Sigmoid colon (tissue), 7 donors: ENCODE data around the gene SLC4A1AP. TPM values are rescaled to one million over a fixed set of nuclear protein-coding genes. Genes with fewer than 3 reads are reported as not detected.

Source experiments
- DNase-seq: peaks from one replicate; pipeline ENCODE4 v3.0.0-alpha.2; 2019
- H3K27ac ChIP-seq, 4 donors: fragments of 200-600 bp; sonication (generic); one replicate each; pipeline ENCODE4 v1.5.1; 2016 to 2019; ENCODE audit warnings: mild to moderate bottlenecking in 1 of 4
- H3K27me3 ChIP-seq, 3 donors: fragments of 200-600 bp; sonication (generic); one replicate each; pipeline ENCODE4 v1.5.1; 2019; ENCODE audit warnings: mild to moderate bottlenecking in 1 of 3
- H3K36me3 ChIP-seq, 4 donors: fragments of 200-600 bp; sonication (generic); one replicate each; pipeline ENCODE4 v1.5.1; 2016 to 2019
- H3K4me1 ChIP-seq, 4 donors: fragments of 200-600 bp; sonication (generic); one replicate each; pipeline ENCODE4 v1.5.1; 2017 to 2019
- H3K4me3 ChIP-seq, 4 donors: fragments of 200-600 bp; sonication (generic); one replicate each; pipeline ENCODE4 v1.5.1; 2017 to 2019; ENCODE audit warnings: mild to moderate bottlenecking in 2 of 4, moderate library complexity in 1 of 4
- H3K9me3 ChIP-seq, 4 donors: fragments of 200-600 bp in 3 of 4; sonication (generic) in 3 of 4; one replicate each; pipeline versions ENCODE4 v1.5.1 to v1.6.1; 2013 to 2019
- CTCF ChIP-seq, 4 experiments: fragments of 450-650 bp in 3 of 4; fragments of 200-600 bp in 1 of 4; IDR thresholded peaks; one replicate each; pipeline ENCODE4 v1.5.1; 2016 to 2019; ENCODE audit warnings: antibody characterized with exemption in 4 of 4, mild to moderate bottlenecking in 3 of 4, moderate library complexity in 2 of 4
- EP300 ChIP-seq, 4 donors: sonication (generic); formaldehyde crosslinking; IDR thresholded peaks; one replicate each; pipeline ENCODE4 v1.6.1; 2017; ENCODE audit warnings: antibody characterized with exemption in 4 of 4
- POLR2A ChIP-seq, 2 donors: fragments of 450-650 bp; IDR thresholded peaks; one replicate each; pipeline ENCODE4 v1.6.1; 2016; ENCODE audit warnings: antibody characterized with exemption in 2 of 2, mild to moderate bottlenecking in 2 of 2, moderate library complexity in 2 of 2
- POLR2AphosphoS5 ChIP-seq, 4 donors: sonication (generic); formaldehyde crosslinking; IDR thresholded peaks; one replicate each; pipeline ENCODE4 v1.6.1; 2017; ENCODE audit warnings: antibody characterized with exemption in 4 of 4
- WGBS, 2 donors: extraction: QIAGEN DNeasy Blood & Tissue Kit; methylation state at CpG; one replicate each; pipeline ENCODE4 v1.1.7; 2013; 5-methylcytosine and 5-hydroxymethylcytosine counted together
- intact Hi-C: fragments of 100-400 bp; cut with DNase I; formaldehyde crosslinking; loops from one replicate; pipeline ENCODE4 v1.15.1; 2023
- polyA plus RNA-seq, 3 donors: library from polyadenylated mRNA; stranded (reverse); fragments of 200-250 nt; gene quantifications; one replicate each; pipeline ENCODE4 v1.2.3, GENCODE V29; 2013
- total RNA-seq, 4 donors: library from RNA; depleted of rRNA; stranded (reverse); fragments of >200 nt; gene quantifications; one replicate each; pipeline ENCODE4 v1.1.0, GENCODE V29; 2016
- donor health status: healthy with polysubstance abuse.
- donor health status: Bipolar disorder and iron deficiency.
- donor health status: healthy.

The SLC4A1AP gene
- total and polyA plus RNA-seq, 7 donors = 10.2 to 21.4 (median 16.0) TPM

- intact Hi-C loops = no loop called here
- 43 to 75% methylated on average over 5 of the region's 5 CpGs for WGBS, 2 donors
- peaks cover 0 to 30% (median 18%) of the 10 kb centered on the region in 4 donors for H3K4me1 ChIP-seq
- H3K4me3 ChIP-seq = no peak overlapping the region
- no peak for DNase-seq
- no peaks in the 10 kb centered on the region for H3K9me3 ChIP-seq
- TF ChIP-seq CTCF (IDR thresholded peaks at IDR 0.05) = no peak
- no peak for TF ChIP-seq POLR2A (IDR thresholded peaks at IDR 0.05)
- no peak for TF ChIP-seq POLR2AphosphoS5 (IDR thresholded peaks at IDR 0.05)
- TF ChIP-seq EP300 (IDR thresholded peaks at IDR 0.05) = no peak
- H3K27me3 ChIP-seq = no peaks in the 10 kb centered on the region
- H3K27ac ChIP-seq = no peak overlapping the region
- H3K36me3 ChIP-seq = no peaks in the 10 kb centered on the region
Observed at GRCh38 chr2:27711804-27712203, 48.1 kb downstream of the SLC4A1AP start.

GRCh38 chr2:27712522-27712921 lies 48.8 kb downstream of the SLC4A1AP start:
- intact Hi-C loops = no loop called here
- Histone ChIP-seq H3K36me3 (no peaks in the 10 kb centered on the region), H3K4me3 (no peak overlapping the region), H3K4me1 (peaks cover 0 to 25% (median 16%) of the 10 kb centered on the region in 4 donors), H3K27me3 (no peaks in the 10 kb centered on the region), H3K27ac (no peak overlapping the region), H3K9me3 (no peaks in the 10 kb centered on the region)
- DNase-seq = no peak
- WGBS, 2 donors = 64 to 85% methylated on average over 1 of the region's 1 CpG
- TF ChIP-seq CTCF (IDR thresholded peaks at IDR 0.05) (no peak), POLR2AphosphoS5 (IDR thresholded peaks at IDR 0.05) (no peak), EP300 (IDR thresholded peaks at IDR 0.05) (no peak), POLR2A (IDR thresholded peaks at IDR 0.05) (no peak)

- intact Hi-C loops = no loop called here
- WGBS, 2 donors = 95 to 98% methylated on average over 5 of the region's 5 CpGs
- H3K4me3 ChIP-seq = no peak overlapping the region
- no peaks in the 10 kb centered on the region for H3K36me3 ChIP-seq
- H3K27ac ChIP-seq = no peak overlapping the region
- no peaks in the 10 kb centered on the region for H3K9me3 ChIP-seq
- peaks cover 0 to 20% (median 16%) of the 10 kb centered on the region in 4 donors for H3K4me1 ChIP-seq
- no peaks in the 10 kb centered on the region for H3K27me3 ChIP-seq
- no peak for DNase-seq
- no peak for TF ChIP-seq EP300 (IDR thresholded peaks at IDR 0.05)
Observed at GRCh38 chr2:27713201-27713600, 49.5 kb downstream of the SLC4A1AP start.

- DNase-seq = no peak
Observed at GRCh38 chr2:27714053-27714452, 50.4 kb downstream of the SLC4A1AP start.

GRCh38 chr2:27714851-27715291 lies 51.2 kb downstream of the SLC4A1AP start:
- no peak for DNase-seq
- intact Hi-C loops = no loop called here
- 76 to 77% methylated on average over 19 of the region's 19 CpGs for WGBS, 2 donors

More at GRCh38 chr2:27714053-27714452, 50.4 kb downstream of the SLC4A1AP start:
- intact Hi-C loops = no loop called here
- peaks cover 0 to 18% (median 15%) of the 10 kb centered on the region in 4 donors for H3K4me1 ChIP-seq
- no peak for TF ChIP-seq EP300 (IDR thresholded peaks at IDR 0.05)
- no peak for TF ChIP-seq CTCF (IDR thresholded peaks at IDR 0.05)
- peak overlapping the region in 3 of 4 donors; percentile 64 to 80 (median 68) for H3K27ac ChIP-seq
- no peak overlapping the region for H3K4me3 ChIP-seq
- no peaks in the 10 kb centered on the region for H3K9me3 ChIP-seq
- no peaks in the 10 kb centered on the region for H3K27me3 ChIP-seq
- 90 to 92% methylated on average over 8 of the region's 8 CpGs for WGBS, 2 donors
- H3K36me3 ChIP-seq = no peaks in the 10 kb centered on the region

More at GRCh38 chr2:27714851-27715291, 51.2 kb downstream of the SLC4A1AP start:
- H3K4me3 ChIP-seq = peak overlapping the region in 3 of 4 donors; percentile 49 to 58 (median 53)
- TF ChIP-seq POLR2AphosphoS5 (IDR thresholded peaks at IDR 0.05) (no peak), EP300 (IDR thresholded peaks at IDR 0.05) (no peak), POLR2A (IDR thresholded peaks at IDR 0.05) (no peak), CTCF (IDR thresholded peaks at IDR 0.05) (no peak)
- peak overlapping the region; percentile 48 to 80 (median 66) for H3K27ac ChIP-seq
- H3K36me3 ChIP-seq = no peaks in the 10 kb centered on the region
- peaks cover 0 to 18% (median 15%) of the 10 kb centered on the region in 4 donors for H3K4me1 ChIP-seq
- H3K9me3 ChIP-seq = no peaks in the 10 kb centered on the region
- H3K27me3 ChIP-seq = no peaks in the 10 kb centered on the region
